Fibroblast of lung (primary cell): ENCODE results near the gene NEO1. TPM values are rescaled to one million over a fixed set of nuclear protein-coding genes. Genes with fewer than 3 reads are reported as not detected.

Experiments used
- DNase-seq, 2 donors: peaks; one replicate each; pipeline versions ENCODE4 v3.0.0 to v3.0.0-alpha.2; 2010; ENCODE audit warnings: low read depth in 2 of 2
- H2AFZ ChIP-seq: 2 replicates; pipeline ENCODE4 v1.5.1; 2012; ENCODE audit warnings: low read length, control low read depth, inconsistent platforms
- H3K27ac ChIP-seq: 2 replicates; pipeline ENCODE4 v1.5.1; 2011; ENCODE audit warnings: low read length, control low read depth; ENCODE audit not compliant: insufficient read depth
- H3K27me3 ChIP-seq: 2 replicates; pipeline ENCODE4 v1.5.1; 2011; ENCODE audit warnings: mild to moderate bottlenecking, low read length; ENCODE audit not compliant: control insufficient read depth, insufficient read depth
- H3K36me3 ChIP-seq: 2 replicates; pipeline ENCODE4 v1.5.1; 2011; ENCODE audit warnings: low read length; ENCODE audit not compliant: control insufficient read depth, insufficient read depth
- H3K4me1 ChIP-seq: 2 replicates; pipeline ENCODE4 v1.5.1; 2011; ENCODE audit warnings: low read length; ENCODE audit not compliant: control insufficient read depth, insufficient read depth; ENCODE audit errors: extremely low read depth
- H3K4me2 ChIP-seq: 2 replicates; pipeline ENCODE4 v1.5.1; 2011; ENCODE audit warnings: low read length, control low read depth; ENCODE audit not compliant: insufficient read depth; ENCODE audit errors: extremely low read depth
- H3K4me3 ChIP-seq, 4 experiments: fragments of 200-600 bp in 1 of 4; sonication (generic) in 1 of 4; replicated peaks in 1 of 4; 2 replicates each; pipeline ENCODE4 v1.5.1; 2011 to 2016; ENCODE audit warnings: low read length in 4 of 4, low read depth in 3 of 4, mild to moderate bottlenecking in 3 of 4, control low read depth in 2 of 4, inconsistent platforms in 1 of 4, mixed read lengths in 1 of 4; ENCODE audit not compliant: insufficient read depth in 1 of 4; ENCODE audit errors: control extremely low read depth in 1 of 4
- H3K79me2 ChIP-seq: 2 replicates; pipeline ENCODE4 v1.5.1; 2012; ENCODE audit warnings: mild to moderate bottlenecking, low read length, inconsistent platforms; ENCODE audit not compliant: control insufficient read depth, insufficient read depth
- H3K9ac ChIP-seq: 2 replicates; pipeline ENCODE4 v1.5.1; 2011; ENCODE audit warnings: mild to moderate bottlenecking, low read length, control low read depth; ENCODE audit not compliant: insufficient read depth
- H3K9me3 ChIP-seq: 2 replicates; pipeline ENCODE4 v1.5.1; 2012; ENCODE audit warnings: low read depth, low read length; ENCODE audit not compliant: control insufficient read depth, insufficient read depth
- H4K20me1 ChIP-seq: 2 replicates; pipeline ENCODE4 v1.5.1; 2011; ENCODE audit warnings: low read length; ENCODE audit not compliant: control insufficient read depth, insufficient read depth; ENCODE audit errors: extremely low read depth
- CTCF ChIP-seq, 2 donors: IDR thresholded peaks in 1 of 2; conservative IDR thresholded peaks in 1 of 2; 1 replicate in 1 of 2; 2 replicates in 1 of 2; pipeline ENCODE4 v1.5.1; 2011 to 2012; ENCODE audit warnings: low read length in 2 of 2, control low read depth in 1 of 2, inconsistent platforms in 1 of 2, low read depth in 1 of 2, mild to moderate bottlenecking in 1 of 2
- EZH2 ChIP-seq: IDR thresholded peaks from 2 replicates; pipeline ENCODE4 v1.5.1; 2012; ENCODE audit warnings: low read length, control low read depth, mild to moderate bottlenecking; ENCODE audit errors: missing control alignments
- polyA plus RNA-seq, 2 donors: library from polyadenylated mRNA; depleted of rRNA in 1 of 2; stranded (reverse) in 1 of 2; unstranded in 1 of 2; fragments of >200 nt; gene quantifications; 2 replicates each; pipeline ENCODE4 v1.2.1, GENCODE V29; 2011 to 2012; ENCODE audit warnings: missing spikeins in 1 of 2
- total RNA-seq: library from RNA; depleted of rRNA; stranded (reverse); fragments of >200 nt; gene quantifications from 2 replicates; pipeline ENCODE4 v1.2.1, GENCODE V29; 2014

NEO1 gene
- total and polyA plus RNA-seq, 2 donors (not counting 1 experiment from before 2014, with no cell fraction given): 6.2 to 19.3 TPM

- Histone ChIP-seq H4K20me1 (no peaks in the 10 kb centered on the region), H3K4me2 (no peak overlapping the region), H3K36me3 (no peaks in the 10 kb centered on the region), H3K9ac (no peak overlapping the region), H3K4me1 (no peaks in the 10 kb centered on the region), H3K27ac (no peak overlapping the region), H3K4me3 (no peak overlapping the region), H3K9me3 (no peaks in the 10 kb centered on the region), H3K79me2 (no peaks in the 10 kb centered on the region), H2AFZ (no peak overlapping the region), H3K27me3 (no peaks in the 10 kb centered on the region)
- TF ChIP-seq CTCF (conservative IDR thresholded peaks at IDR 0.05 in 1 of 2, IDR thresholded peaks at IDR 0.05 in 1 of 2; ENCODE audit: low read depth in 1 of 2, low read length in 2 of 2) (no peak), EZH2 (no peak)
- DNase-seq: no peak
These were observed 280.7 kb downstream of the NEO1 start for GRCh38 chr15:73333001-73333400.

GRCh38 chr15:73334086-73334485, 281.8 kb downstream of the NEO1 start:
- TF ChIP-seq EZH2 (no peak), CTCF (conservative IDR thresholded peaks at IDR 0.05 in 1 of 2, IDR thresholded peaks at IDR 0.05 in 1 of 2; ENCODE audit: low read depth in 1 of 2, low read length in 2 of 2) (no peak)

GRCh38 chr15:73335026-73335425, 282.8 kb downstream of the NEO1 start:
- H3K9me3 ChIP-seq: no peaks in the 10 kb centered on the region
- H3K79me2 ChIP-seq: no peaks in the 10 kb centered on the region
- no peaks in the 10 kb centered on the region for H3K36me3 ChIP-seq
- no peak overlapping the region for H3K4me3 ChIP-seq
- DNase-seq: no peak
- no peaks in the 10 kb centered on the region for H4K20me1 ChIP-seq
- no peaks in the 10 kb centered on the region for H3K4me1 ChIP-seq
- H3K4me2 ChIP-seq: no peak overlapping the region
- H3K27ac ChIP-seq: no peak overlapping the region
- no peak overlapping the region for H2AFZ ChIP-seq
- TF ChIP-seq CTCF (conservative IDR thresholded peaks at IDR 0.05 in 1 of 2, IDR thresholded peaks at IDR 0.05 in 1 of 2; ENCODE audit: low read depth in 1 of 2, low read length in 2 of 2) (no peak), EZH2 (no peak)
- H3K27me3 ChIP-seq: no peaks in the 10 kb centered on the region
- H3K9ac ChIP-seq: no peak overlapping the region

More at GRCh38 chr15:73334086-73334485, 281.8 kb downstream of the NEO1 start:
- Histone ChIP-seq H3K4me3 (no peak overlapping the region), H2AFZ (no peak overlapping the region), H3K27ac (no peak overlapping the region), H3K27me3 (no peaks in the 10 kb centered on the region), H3K9me3 (no peaks in the 10 kb centered on the region), H3K4me2 (no peak overlapping the region), H3K9ac (no peak overlapping the region), H3K36me3 (no peaks in the 10 kb centered on the region), H4K20me1 (no peaks in the 10 kb centered on the region), H3K79me2 (no peaks in the 10 kb centered on the region), H3K4me1 (no peaks in the 10 kb centered on the region)
- DNase-seq: no peak
